Thyroid gland (tissue), 4 donors: ENCODE data around the gene FRRS1L.

Experiments used
- CTCF ChIP-seq, 6 experiments: fragments of 200-600 bp in 3 of 6; fragments of 450-650 bp in 3 of 6; sonication (generic) in 3 of 6; IDR thresholded peaks; one replicate each; pipeline ENCODE4 v1.5.1; 2016 to 2019; ENCODE audit warnings: antibody characterized with exemption in 6 of 6, mild to moderate bottlenecking in 2 of 6, inconsistent platforms in 1 of 6, moderate library complexity in 1 of 6
- POLR2A ChIP-seq, 2 donors: fragments of 450-650 bp; IDR thresholded peaks; one replicate each; pipeline ENCODE4 v1.6.1; 2017; ENCODE audit warnings: antibody characterized with exemption in 2 of 2, mild to moderate bottlenecking in 2 of 2, moderate library complexity in 1 of 2

GRCh38 chr9:109114670-109115069, 52.4 kb downstream of the FRRS1L start:
- TF ChIP-seq CTCF (IDR thresholded peaks at IDR 0.05) (no peak), POLR2A (IDR thresholded peaks at IDR 0.05) (no peak)
